ENCODE results near the gene SBSN. TPM values are rescaled to one million over a fixed set of nuclear protein-coding genes. Genes with fewer than 3 reads are reported as not detected.

The SBSN gene
- polyA plus RNA-seq, 5 donors: not detected

DNA sequence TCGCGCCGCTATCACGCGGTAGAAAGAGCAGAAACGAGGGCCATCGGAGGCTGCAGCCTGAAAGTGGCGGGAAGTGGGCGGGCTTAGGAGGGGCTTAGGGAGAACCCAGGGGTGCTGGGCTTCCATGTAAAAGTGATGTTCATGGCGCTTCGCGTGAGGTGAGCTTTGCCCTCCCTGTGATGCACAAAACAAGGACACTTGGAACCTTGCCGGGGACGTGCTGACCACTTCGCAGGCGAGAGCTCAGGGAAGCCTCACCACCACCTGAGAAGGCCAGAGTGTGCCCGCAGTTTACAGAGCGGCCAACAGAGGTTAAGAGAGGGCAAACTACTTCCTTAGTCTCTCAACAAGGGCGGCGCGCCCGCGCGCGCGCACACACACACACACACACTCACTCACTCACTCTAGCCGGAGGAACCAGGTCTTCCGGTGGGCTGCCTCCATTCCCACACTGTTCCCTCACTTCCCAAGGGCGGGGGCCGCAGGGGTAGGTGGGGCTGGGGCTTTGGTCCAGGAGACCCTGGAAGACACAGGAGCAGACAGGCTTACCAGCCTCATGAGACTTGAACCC, 5.8 kb upstream of the SBSN start:
- DNase-seq: peak; percentile 35 to 42

DNA sequence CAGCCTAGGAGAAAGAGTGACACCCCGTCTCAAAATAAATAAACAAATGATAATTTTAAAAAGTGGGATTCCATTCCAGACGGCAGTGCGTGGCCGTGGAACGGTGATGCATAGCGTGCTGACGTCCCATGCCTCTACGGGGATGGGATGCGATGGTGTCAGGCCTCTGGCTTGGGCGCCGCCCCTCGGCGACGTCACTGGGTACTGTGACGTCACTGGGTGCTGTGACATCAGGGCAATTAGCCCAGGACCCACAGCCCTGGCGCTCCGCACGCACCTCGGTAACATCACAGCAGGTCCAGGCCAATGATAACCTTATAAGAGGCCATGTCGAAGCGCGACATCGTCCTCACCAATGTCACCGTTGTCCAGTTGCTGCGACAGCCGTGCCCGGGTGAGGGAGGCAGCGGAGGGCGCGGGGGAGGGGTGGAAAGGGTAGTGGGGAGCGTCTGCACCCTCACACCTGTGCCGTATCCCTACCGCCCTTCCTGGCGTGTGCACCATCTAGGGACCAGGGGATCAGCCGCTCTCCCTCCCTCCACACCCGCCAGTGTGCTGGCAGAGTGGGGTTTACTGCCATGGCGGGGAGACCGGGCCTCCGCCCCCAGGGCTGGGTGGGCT, 5.2 kb upstream of the SBSN start, which contains the start of gene GAPDHS:
Gene GAPDHS, plus strand, starts transcription at position 256 of the 621 bp plus-strand sequence. Its CDS starts 72 bp downstream, at position 328.
- DNase-seq: no peak

DNA sequence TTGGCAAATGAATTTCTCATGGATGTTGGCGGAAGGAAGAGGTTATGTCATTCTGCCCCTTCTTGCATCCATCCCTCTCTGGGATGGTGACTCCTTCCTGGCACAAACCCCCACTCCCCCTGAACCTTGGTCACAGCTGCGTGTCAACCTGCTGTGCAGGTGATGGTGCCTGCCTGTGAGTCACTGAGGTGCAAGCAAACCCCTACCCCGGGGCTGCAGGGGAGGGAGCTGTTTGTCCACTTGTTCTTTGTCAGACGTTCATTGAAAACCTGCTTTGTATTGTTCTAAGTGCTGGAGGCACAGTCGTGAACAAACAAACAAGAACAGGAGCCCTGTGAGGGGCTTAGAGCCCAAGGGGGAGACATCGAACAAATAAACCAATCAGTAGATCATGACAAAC, 3.2 kb upstream of the SBSN start:
- no peak for DNase-seq

DNA sequence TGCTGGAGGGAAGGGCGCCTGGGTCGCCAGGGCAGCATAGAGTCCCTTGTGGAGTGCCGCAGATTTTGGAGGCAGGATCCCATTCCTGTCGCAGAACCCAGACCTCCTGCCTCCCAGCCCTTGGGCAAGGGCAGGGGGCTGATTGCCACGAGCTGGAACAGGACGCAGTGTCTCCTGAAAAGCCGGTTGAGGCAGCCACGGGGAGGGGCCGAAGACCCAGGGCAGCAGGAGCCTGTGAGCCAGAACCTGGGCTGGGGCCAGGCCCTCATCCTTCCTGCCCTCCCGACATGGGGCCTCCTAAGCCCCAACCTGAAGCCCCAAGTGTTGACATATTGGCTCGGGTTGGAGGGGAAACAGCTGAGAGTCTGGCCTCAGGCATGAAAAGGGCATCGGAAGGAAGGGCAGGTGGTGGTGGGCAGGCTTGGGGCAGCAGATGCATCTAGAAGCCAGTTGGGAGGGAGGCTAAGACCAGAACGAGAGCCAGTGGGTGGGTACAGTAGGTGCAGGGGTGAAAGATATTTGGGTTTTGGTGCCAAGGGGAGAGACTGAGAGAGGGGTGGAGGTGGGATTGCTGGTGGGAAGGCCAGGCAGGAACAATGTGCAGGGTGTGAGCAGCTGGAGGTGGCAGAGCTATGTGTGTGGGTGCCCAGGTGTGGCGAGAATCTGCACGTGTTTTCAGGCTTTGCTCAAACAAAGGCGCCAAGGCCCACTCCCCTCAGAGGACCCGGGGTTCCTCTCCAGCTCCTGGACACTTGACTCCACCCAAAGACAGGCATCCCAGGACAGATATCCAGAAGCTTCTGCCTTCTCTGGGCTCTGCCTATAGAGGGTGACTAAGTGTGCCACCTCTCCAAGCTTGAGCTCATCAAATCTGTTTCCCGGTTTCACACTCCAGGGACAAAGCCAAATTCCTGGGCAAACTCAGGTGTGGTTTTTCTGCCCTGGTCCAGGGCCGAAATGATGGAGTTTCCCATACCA, 1.4 kb upstream of the SBSN start:
- DNase-seq: peak in 1 of 2 donors; percentile 20

DNA sequence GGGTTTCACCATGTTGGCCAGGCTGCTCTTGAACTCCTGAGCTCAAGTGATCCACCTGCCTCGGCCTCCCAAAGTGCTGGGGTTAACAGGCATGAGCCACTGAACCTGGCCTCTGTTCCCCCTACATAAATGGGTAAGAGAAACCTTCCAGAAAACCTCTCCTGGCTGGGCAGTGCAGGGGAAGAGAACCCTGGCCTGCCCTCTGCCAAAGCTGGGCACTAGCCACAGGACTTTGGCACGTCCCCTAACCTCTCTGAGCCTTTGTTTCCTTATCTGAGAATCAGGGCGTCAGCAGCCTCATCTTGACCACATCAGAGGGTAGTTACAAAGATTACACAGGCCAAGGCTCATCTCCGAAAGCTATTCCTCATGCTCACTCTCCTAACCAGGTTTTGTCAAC, 2.2 kb downstream of the SBSN start:
- DNase-seq: no peak

DNA sequence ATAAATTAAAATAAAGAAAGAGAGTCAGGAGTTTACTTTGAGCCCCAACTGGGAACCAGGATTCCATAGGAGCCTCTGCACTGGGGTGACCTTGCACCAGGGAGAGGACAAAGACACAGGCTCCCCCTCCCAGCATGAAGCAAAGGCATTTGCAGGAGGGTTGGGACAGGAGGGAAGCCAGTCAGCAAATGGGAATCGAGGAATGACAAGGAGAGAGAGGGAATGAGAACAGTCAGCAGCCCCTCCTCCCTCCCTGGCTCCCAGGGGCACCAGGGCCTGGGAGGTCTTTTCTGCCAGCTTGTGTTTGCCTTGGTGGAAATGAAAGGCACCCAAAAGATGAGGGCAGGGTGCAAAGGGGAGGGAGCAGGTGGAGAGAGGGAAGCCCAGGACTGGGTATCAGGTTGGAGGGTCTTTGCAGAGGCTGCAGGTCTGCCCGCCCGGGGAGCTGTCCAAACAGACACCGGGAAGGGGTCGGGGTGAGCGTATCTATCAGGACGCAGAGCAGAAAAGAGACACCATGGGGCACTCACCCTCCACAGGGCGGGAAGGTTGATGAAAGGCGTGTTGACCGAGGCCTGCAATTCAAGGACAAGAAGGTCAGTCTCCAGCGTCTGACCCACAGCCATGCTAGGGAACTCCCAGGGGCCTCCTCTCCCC, 3.8 kb downstream of the SBSN start:
- DNase-seq: no peak

DNA sequence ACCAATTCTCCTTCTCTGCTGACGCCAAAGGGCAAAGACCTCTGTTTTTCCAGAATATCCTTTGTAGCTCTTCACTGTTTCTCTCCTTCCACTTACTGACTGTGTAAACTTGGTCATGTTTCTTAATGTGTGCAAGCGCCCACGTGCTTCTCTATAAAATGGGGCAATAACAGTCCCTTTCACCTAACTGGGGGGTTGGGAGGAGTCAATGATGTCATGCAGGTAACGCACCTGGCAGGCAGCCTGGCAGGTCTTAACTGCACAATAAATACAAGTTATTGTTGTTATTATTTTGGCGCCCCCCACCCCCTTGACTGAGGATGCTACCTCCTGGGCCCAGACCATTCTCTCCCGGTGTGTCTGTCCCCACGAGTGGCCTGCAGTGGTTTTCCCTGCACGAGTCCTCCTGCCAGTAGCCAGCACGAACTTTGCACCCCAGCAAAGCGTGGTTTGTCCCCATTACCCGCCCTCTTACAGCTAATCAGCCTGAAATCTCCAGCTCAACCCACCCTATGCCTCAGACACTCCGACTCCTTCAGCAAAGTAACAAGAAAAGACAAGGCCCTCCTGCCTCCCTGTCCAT, 5.3 kb downstream of the SBSN start:
- no peak for DNase-seq

DNA sequence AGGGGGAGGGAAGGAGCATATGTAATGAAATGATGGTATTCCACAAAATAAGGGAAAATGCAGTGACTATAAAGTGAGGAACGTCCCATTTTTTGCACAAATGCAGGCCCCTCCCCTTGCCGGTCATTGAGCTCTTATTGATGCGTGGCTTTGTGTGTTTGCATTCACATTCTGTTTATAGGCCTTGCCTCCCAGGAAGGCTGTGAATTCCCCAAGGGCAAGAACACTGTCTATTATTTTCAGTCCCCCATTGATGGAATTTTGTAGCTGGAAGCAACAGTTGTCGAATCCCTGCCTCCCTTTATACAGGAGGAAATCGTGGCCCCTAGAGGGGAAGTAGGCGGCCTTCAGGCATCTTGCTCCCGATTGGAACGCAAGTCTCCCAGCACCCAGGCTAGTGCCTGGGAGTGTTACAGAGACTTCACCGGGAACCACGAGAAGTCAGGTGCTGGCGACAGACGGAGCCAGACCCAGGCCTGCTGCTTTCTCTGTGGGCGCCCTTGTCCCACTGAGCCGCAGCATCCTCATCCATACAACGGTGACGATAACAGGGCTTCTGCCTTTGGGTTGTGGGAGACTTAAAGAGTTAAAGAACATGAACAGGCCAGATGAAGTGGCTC, 6.9 kb downstream of the SBSN start:
- DNase-seq: no peak

DNA sequence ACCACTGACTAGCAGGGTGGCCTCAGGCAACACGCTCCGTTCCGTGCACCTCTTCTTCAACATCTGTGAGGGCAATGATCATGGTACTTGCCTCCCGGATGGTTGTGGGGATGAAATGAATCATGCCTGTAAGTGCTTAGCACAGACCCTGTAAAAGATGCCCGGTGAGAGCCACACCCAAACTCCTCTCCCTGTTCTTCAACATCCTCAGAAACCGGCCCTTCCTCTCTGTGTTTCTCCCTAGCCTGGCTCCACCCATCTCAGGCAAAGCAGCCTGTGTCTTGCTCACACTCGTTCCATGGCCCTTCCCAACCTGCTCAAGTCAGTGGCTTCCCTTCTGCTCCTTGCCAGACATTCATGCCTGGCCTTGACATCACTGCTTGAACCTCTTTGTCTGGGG, 8.8 kb downstream of the SBSN start:
- DNase-seq: no peak

DNA sequence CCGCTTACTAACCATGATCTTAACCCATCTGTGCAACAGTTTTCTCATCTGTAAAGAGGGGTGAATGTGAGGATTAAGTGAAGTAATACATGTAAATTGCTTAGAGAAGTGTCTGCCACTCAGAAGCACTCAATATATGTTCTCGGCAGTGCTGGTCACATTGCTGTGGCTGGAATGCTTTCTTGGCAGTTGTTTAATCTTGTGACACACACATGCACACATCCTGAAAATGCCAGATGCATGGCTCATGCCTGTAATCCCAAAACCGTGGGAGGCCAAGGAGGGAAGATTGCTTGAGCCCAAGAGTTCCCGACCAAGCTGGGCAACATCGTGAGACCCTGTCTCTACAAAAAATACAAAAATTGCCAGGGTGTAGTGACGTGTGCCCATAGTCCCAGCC, 9.8 kb downstream of the SBSN start:
- DNase-seq: no peak

DNA sequence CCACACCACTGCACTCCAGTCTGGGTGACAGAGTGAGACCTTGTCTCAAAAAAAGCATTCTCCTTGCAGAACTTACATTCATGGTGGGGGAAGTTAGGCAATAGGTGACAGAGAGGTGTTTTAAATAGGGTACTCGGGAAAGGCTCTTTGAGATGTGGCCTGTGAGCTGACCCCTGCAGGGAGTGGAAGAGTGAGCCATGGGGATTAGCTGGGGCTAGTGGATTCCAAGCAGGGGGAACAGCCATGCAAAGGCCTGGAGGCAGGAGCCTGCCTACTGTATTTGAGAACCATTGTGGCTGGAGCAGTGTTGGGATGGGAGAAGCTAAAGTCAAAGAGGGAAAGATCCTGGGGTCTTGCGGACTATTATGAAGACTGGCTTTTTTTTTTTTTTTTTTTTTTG, 10.8 kb downstream of the SBSN start:
- no peak for DNase-seq

DNA sequence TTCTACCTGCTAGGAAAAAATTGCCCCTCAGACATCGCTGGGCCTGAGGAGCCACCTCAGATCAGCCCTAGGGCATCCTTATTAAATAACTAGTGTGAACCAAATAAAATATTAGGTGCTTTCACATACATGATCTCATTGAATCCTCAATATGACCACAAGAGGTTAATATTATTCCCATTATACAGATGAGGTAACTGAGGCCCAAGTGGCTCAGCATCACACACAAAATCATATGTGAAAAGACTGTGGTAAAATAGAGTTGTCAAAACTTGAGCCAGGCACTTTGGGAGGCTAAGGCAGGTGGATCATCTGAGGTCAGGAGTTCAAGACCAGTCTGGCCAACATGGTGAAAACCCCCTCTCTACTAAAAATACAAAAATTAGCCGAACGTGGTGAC, 11.8 kb downstream of the SBSN start:
- DNase-seq: no peak

DNA sequence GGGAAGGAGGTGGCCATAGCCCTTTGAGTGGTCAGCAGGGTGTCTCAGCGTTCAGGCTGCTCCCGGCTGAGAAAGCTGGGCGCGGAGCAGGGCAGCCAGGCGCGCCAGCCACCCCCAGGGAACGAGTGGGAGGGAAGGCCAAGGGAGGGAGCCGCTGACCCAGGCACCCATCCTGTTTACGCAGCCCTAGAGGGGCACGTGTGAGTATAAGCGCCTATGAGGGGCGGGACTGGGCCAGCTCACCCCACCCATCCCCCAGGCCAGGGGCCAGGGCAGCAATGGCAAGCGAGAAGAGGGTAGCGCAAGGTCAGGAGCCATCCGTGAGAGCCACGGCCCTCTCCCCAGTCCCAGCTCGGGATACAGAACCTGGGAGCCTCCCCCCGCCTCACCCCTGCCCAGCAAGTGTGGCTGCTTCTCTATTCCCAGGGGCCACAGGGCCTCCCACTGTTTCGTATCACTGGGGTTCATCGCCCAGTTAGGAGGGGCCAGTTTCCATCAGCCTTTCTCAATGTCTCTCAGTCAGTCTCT, 13.8 kb downstream of the SBSN start:
- no peak for DNase-seq

DNA sequence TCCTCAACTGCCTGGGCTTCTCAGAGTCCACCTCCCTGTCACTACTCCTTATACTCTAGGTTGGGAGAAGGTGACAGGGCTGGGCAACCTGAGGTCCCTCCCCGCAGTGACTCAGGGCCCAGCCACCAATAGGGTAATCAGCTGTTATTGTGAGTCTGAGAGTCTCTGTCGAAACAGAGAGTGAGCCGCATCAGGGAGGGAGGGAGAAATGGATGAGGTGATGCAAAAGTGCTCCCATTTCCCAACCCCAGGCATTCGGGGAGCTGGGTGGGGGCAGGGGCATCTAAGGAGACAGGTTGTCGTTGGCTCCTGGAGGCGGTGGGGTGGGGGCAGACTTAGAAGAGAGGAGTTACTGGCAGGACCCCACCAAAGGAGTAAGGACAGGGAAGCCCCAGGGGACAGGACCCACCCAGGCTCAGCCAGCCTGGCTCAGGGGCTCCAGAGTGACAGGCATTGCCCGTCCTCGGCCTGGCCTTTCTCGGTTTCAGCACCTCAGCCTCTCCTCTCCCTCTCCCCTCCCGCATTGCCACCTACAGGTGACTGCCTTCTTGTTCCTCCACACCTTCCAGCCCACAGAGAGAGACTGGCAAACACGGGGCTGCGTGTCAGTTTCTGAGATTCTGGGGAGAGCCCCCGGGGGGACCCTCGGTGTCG, 14.4 kb downstream of the SBSN start, which contains the start of gene DMKN:
Gene DMKN, minus strand, starts transcription at position 22 of the 654 bp plus-strand sequence. CDS start 174 bp downstream, outside the sequence.
- DNase-seq: no peak

DNA sequence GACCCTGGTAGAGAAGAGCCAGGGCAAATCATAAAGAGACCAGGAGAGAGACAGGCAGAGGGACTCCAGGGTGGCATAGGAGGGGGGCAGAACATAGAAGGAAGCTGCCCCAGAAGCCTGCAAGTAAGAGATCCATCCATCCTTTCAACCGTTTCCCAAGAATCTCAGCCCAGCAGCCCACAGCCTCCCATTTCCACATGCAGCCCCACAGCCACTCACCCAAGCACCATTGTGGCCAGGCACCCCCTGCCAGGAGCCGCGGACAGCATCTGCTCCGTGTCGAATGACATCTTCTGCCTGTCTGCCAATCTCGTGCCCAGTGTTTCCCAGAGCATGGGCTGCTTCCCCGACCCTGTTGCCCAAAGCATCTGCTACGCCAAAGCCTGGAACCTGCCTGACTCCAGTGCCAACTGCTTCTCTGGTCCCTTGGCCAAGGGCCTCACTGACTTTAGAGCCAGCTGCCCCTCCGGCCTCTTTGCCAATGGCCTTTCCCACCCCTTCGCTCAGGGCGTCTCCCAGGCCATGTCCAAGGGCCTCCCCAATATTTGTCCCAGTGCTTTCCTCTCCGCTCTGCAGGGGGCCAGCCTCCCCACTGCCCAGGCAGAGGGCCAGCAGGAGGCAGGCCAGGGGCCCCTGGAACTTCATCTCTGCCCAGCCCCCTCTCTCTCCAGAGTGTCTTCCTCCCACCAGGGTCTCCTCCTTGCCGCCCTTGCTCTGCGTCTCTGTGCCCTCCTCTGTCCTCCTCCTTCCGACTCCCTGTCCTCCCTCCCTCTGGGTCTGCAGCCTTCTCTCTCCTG, 15.1 kb downstream of the SBSN start:
- no peak for DNase-seq

DNA sequence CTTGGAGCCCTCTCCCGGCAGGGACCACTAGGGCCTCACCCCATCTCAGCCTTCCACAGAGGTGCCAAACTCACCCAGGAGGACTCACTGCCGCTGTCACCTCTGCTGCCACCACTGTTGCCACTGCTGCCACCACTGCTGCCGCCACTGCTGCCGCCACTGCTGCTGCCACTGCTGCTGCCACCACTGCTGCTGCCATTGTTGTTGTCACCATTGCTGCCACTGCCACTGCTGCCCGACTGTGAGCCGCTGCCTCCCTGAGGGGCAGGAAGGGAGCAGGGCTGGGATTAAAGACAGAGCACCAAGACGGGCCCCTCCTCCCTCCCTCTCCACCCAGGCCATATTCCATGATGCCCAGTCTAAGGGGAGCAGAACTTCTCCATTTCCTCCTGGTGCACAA, 16.8 kb downstream of the SBSN start:
- DNase-seq: no peak

DNA sequence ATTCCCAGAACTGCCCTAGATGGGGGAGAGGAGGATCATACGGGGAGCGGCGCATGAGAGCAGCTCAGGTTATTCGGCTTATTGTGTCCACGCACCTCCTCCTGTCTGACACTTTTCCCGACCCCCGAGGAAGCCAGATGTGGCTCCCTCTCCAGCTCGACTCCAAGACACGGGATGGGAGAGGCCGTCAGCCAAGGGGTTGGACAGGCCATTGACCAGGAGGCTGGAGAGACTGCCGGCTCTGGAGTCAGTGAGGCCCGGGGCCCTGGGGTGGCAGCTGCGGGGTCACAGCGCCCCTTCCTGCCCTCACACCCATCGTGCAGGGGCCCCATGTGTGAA, 17.5 kb downstream of the SBSN start:
- DNase-seq: no peak

DNA sequence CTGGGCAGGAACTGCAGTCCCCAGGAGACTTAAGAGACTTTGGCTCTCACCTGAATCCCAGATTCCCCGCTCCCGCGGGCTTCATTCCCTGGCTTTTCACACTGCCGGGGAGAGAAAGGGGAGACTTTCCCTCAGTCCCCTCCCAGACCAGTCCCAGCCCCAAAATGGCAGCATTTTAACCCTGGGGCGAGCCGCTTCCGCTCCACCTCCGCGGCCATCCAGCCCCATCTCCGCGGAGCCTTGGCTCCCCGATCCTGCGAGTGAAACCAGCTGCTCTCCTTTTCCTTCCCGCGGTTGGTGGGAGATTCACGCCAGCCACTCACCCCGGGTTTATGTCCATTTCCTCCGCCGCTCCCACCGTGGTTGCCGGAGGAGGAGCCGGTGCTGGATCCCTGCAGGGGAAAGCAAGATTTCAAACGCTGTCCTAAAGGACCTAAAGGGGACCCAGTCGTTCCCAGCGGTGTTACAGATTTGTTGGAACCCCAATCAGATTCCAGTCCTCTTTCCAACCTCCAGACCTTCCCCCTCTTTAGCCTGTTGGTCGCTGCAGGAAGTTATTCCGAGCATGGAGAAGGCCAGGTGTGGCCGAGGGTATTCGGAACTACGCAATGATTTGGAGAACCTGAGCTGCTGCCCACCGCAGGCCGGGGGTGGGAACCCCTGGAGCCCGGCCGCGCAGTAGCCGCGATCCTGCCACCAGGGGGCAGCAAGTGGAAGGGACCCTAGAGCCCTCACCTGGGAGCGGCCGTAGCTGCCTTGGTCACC, 18.1 kb downstream of the SBSN start:
- DNase-seq: peak; percentile 79 to 80
